ENCODE measurements around the gene EMC7. TPM values are rescaled to one million over a fixed set of nuclear protein-coding genes. Genes with fewer than 3 reads are reported as not detected.

EMC7 gene
- total RNA-seq, 1 experiment from 2014 or later, result 32.1 TPM

- Mint-ChIP-seq H3K27ac (no peak overlapping the region), H3K36me3 (no peaks in the 10 kb centered on the region), H3K9me3 (no peaks in the 10 kb centered on the region), H3K27me3 (ENCODE audit: low read depth) (no peaks in the 10 kb centered on the region), H3K4me3 (no peak overlapping the region), H3K4me1 (no peaks in the 10 kb centered on the region)
- no peak for DNase-seq (ENCODE audit: low spot score)
- CTCF ChIA-PET, result no interaction called here
- TF ChIP-seq MXD4 (CRISPR knock-in tag; IDR thresholded peaks at IDR 0.05; ENCODE audit: borderline replicate concordance), result no peak
- TF ChIP-seq ERG (CRISPR knock-in tag; IDR thresholded peaks at IDR 0.05), result no peak
- POLR2A ChIA-PET, result no interaction called here
- ATAC-seq, result no peak
These were observed 15.0 kb upstream of the EMC7 start for GRCh38 chr15:34116620-34117019.

- Mint-ChIP-seq H3K36me3 (no peaks in the 10 kb centered on the region), H3K9me3 (no peaks in the 10 kb centered on the region), H3K4me3 (no peak overlapping the region), H3K27ac (no peak overlapping the region), H3K4me1 (peaks cover 5% of the 10 kb centered on the region), H3K27me3 (ENCODE audit: low read depth) (no peaks in the 10 kb centered on the region)
- ChIA-PET POLR2A (no interaction called here), CTCF (no interaction called here)
- ATAC-seq (no peak), DNase-seq (ENCODE audit: low spot score) (no peak)
- TF ChIP-seq GTF2I (CRISPR knock-in tag; conservative IDR thresholded peaks at IDR 0.05) (no peak), ARID4B (CRISPR knock-in tag; IDR thresholded peaks at IDR 0.05; ENCODE audit: borderline replicate concordance) (no peak), FOXP4 (CRISPR knock-in tag; IDR thresholded peaks at IDR 0.05) (no peak)
These were observed 13.1 kb upstream of the EMC7 start for GRCh38 chr15:34114739-34115138.

GRCh38 chr15:34114215-34114614, 12.6 kb upstream of the EMC7 start:
- H3K27ac Mint-ChIP-seq, result no peak overlapping the region
- no peaks in the 10 kb centered on the region for H3K9me3 Mint-ChIP-seq
- H3K27me3 Mint-ChIP-seq (ENCODE audit: low read depth), result no peaks in the 10 kb centered on the region
- H3K4me3 Mint-ChIP-seq, result no peak overlapping the region
- ChIA-PET CTCF (interaction anchor here (1.2 kb wide), 1 partner anchor 95 kb away, joined by 7 read pairs; the partner anchor contains the start of gene KATNBL1), POLR2A (no interaction called here)
- no peaks in the 10 kb centered on the region for H3K36me3 Mint-ChIP-seq
- no peak for ATAC-seq
- peaks cover 6% of the 10 kb centered on the region for H3K4me1 Mint-ChIP-seq
- DNase-seq (ENCODE audit: low spot score), result no peak
- no peak for TF ChIP-seq ESRRA (CRISPR knock-in tag; IDR thresholded peaks at IDR 0.05; ENCODE audit: borderline replicate concordance)
- TF ChIP-seq NR2C2 (CRISPR knock-in tag; IDR thresholded peaks at IDR 0.05), result no peak
- no peak for TF ChIP-seq ZNF425 (CRISPR knock-in tag; conservative IDR thresholded peaks at IDR 0.05)
- TF ChIP-seq ZNF423 (CRISPR knock-in tag; IDR thresholded peaks at IDR 0.05), result no peak
- no peak for TF ChIP-seq PRRX2 (CRISPR knock-in tag; IDR thresholded peaks at IDR 0.05)
- no peak for TF ChIP-seq USF1 (CRISPR knock-in tag; IDR thresholded peaks at IDR 0.05)
- no peak for TF ChIP-seq PRDM15 (CRISPR knock-in tag; IDR thresholded peaks at IDR 0.05)
- TF ChIP-seq SOX15 (CRISPR knock-in tag; IDR thresholded peaks at IDR 0.05), result no peak
- no peak for TF ChIP-seq GTF2I (CRISPR knock-in tag; conservative IDR thresholded peaks at IDR 0.05)
- no peak for TF ChIP-seq ZNF512 (CRISPR knock-in tag; IDR thresholded peaks at IDR 0.05; ENCODE audit: borderline replicate concordance)
- TF ChIP-seq MYBL2 (CRISPR knock-in tag; IDR thresholded peaks at IDR 0.05), result no peak

All from WTC11 (cell line).